NB4 (cell line): ENCODE data around the gene GATM.

ENCODE experiments used
- DNase-seq: peaks from one replicate; pipeline ENCODE4 v3.0.0; 2010; ENCODE audit warnings: low read depth
- H3K4me3 ChIP-seq: one replicate; pipeline ENCODE4 v1.5.1; 2011; ENCODE audit warnings: mild to moderate bottlenecking, low read depth, low read length, moderate library complexity
- CTCF ChIP-seq: IDR thresholded peaks from one replicate; pipeline ENCODE4 v1.5.1; 2012; ENCODE audit warnings: low read depth, low read length
- MYC ChIP-seq: IDR thresholded peaks from 2 replicates; pipeline ENCODE4 v1.6.1; 2011; ENCODE audit warnings: low read depth, low read length
- POLR2A ChIP-seq: IDR thresholded peaks from 2 replicates; pipeline ENCODE4 v1.6.1; 2011; ENCODE audit warnings: mild to moderate bottlenecking; ENCODE audit not compliant: insufficient read length; ENCODE audit errors: extremely low read depth
- TF ChIP-seq, protein P1 (sequence below): IDR thresholded peaks from 2 replicates; pipeline ENCODE4 v1.6.1; 2011; ENCODE audit warnings: low read depth, low read length

GATM gene

DNA sequence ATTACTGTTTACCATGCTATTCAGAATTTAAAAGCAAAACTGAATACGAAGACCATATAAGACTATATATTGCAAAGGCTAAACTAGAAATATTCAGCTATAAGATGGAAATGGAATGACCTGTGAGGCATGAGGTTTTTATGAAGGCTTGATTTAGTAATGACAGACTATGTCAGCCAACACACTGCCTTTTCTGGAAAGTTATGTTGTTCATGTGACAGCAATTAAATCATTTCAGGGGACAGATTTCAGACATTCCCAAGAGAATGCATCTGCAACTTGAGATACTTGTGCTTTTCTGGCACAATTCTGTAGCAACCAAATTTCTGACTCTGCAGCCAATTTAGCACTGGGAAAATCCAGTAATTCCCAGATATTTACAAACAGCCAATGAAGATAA is 8.6 kb upstream of the GATM start:
- no peak for DNase-seq
- H3K4me3 ChIP-seq, result no peak overlapping the region
- TF ChIP-seq CTCF (no peak), POLR2A (no peak), MYC (no peak)
- TF ChIP-seq, protein P1, sequence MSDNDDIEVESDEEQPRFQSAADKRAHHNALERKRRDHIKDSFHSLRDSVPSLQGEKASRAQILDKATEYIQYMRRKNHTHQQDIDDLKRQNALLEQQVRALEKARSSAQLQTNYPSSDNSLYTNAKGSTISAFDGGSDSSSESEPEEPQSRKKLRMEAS, result no peak

- no peak for DNase-seq
- H3K4me3 ChIP-seq, result no peak overlapping the region
- no peak for TF ChIP-seq POLR2A
- TF ChIP-seq CTCF, result no peak
- TF ChIP-seq, protein P1, result no peak
- no peak for TF ChIP-seq MYC
Observed at GRCh38 chr15:45386420-45386819, 8.1 kb upstream of the GATM start.

GRCh38 chr15:45385590-45385989 is 7.2 kb upstream of the GATM start:
- H3K4me3 ChIP-seq, result no peak overlapping the region
- TF ChIP-seq, protein P1, result no peak
- TF ChIP-seq POLR2A, result no peak
- no peak for TF ChIP-seq MYC
- no peak for TF ChIP-seq CTCF
- no peak for DNase-seq

DNA sequence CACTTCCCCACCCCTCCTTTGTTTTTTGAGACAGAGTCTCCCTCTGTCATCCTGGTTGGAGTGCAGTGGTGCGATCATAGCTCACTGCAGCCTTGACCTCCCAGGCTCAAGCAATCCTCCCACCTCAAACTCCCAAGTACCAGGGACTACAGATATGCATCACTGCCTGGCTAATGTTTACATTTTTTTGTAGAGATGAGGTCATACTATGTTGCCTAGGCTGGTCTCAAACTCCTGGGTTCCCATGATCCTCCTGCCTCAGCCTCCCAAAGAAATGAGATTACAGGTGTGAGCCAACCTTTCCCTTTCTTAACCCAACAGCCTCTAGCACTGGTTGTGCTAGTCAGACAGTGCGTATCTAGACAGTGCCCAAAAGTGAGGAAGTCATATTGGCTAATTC is 6.4 kb upstream of the GATM start:
- no peak for TF ChIP-seq CTCF
- TF ChIP-seq, protein P1, result no peak
- no peak for TF ChIP-seq POLR2A
- no peak for TF ChIP-seq MYC
- DNase-seq, result no peak
- H3K4me3 ChIP-seq, result no peak overlapping the region

DNA sequence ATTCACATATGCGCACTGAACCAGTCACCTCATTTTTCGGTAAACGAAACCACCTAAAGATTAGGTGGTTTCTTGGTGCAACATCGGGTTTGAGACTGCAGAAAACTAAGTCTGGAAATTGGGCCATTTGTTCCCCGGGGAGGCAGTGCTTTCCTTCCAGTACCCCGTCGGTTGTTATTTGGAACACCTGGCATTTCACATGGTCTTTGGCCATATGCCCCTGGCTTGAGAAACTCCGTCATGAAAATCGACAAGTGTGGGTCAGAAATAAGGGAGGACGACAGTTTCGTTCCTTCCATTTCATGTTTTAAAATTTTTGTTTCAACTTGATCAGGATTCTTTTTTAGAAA is 544 bp upstream of the GATM start:
- no peak overlapping the region for H3K4me3 ChIP-seq
- DNase-seq, result no peak
- TF ChIP-seq, protein P1, result no peak
- no peak for TF ChIP-seq CTCF
- no peak for TF ChIP-seq MYC
- TF ChIP-seq POLR2A, result no peak

DNA sequence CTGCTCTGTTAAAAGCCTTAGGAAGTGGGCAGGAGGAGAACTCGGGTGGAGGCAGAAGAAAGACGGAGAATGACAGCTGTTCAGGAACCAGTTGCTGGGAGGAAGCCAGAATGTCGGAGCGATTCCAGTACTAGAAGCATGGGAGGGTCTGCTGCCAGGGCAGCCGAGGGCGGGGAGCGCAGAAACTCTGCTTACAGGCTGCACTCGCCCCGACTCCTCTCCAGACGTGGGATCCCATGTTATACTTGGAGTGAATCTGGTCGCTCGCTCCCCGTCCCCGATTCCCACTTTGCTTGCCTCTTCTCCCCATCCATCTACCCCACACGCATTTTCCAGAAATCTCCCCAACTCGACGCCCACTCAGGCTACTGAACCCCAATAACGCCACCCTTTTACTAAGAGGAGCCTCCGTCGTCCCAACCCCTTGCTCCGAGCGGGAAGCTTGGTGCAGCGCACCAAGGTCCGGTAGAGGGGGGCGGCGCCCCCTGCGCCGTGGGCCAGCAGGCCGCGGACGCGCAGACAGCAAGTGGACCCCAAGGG is 665 bp downstream of the GATM start:
- H3K4me3 ChIP-seq, result no peak overlapping the region
- no peak for DNase-seq
- no peak for TF ChIP-seq CTCF
- TF ChIP-seq, protein P1, result no peak
- TF ChIP-seq MYC, result no peak
- no peak for TF ChIP-seq POLR2A
